GM21390 (cell line): ENCODE data around the gene NPDC1.
A peak's percentile ranks its signal among the peaks of the same experiment; 100 is the strongest.

ENCODE experiments used
- ATAC-seq: cut with Tn5 transposase; IDR thresholded peaks from one replicate; pipeline ENCODE4 v1.9.1; 2021; ENCODE audit not compliant: unreplicated experiment

Gene NPDC1

GRCh38 chr9:137046088-137046787 lies at the start of gene NPDC1:
Gene NPDC1 (minus strand): TSS chr9:137046177. CDS start chr9:137045989, 188 bp downstream.
- no peak for ATAC-seq

- no peak for ATAC-seq
Observed at GRCh38 chr9:137089232-137089947, 43.4 kb upstream of the NPDC1 start.

GRCh38 chr9:137088121-137088520 lies 42.1 kb upstream of the NPDC1 start:
- no peak for ATAC-seq

GRCh38 chr9:137087409-137087925 lies 41.5 kb upstream of the NPDC1 start:
- ATAC-seq: no peak

- ATAC-seq: peak; percentile 75
Observed at GRCh38 chr9:137086531-137087408, 40.8 kb upstream of the NPDC1 start, which contains the start of gene MAN1B1. Gene MAN1B1 (plus strand): TSS chr9:137086985. CDS start chr9:137087000, 15 bp downstream.

- ATAC-seq: peak; percentile 6
Observed at GRCh38 chr9:137085920-137086530, 40.0 kb upstream of the NPDC1 start.

GRCh38 chr9:137084526-137084925 lies 38.5 kb upstream of the NPDC1 start:
- ATAC-seq: no peak

GRCh38 chr9:137083394-137084004 lies 37.5 kb upstream of the NPDC1 start:
- no peak for ATAC-seq

- no peak for ATAC-seq
Observed at GRCh38 chr9:137082925-137083290, 36.9 kb upstream of the NPDC1 start.

GRCh38 chr9:137082222-137082924 lies 36.4 kb upstream of the NPDC1 start:
- ATAC-seq: no peak

GRCh38 chr9:137080260-137081122 lies 34.5 kb upstream of the NPDC1 start:
- no peak for ATAC-seq

GRCh38 chr9:137079401-137079787 lies 33.4 kb upstream of the NPDC1 start:
- ATAC-seq: no peak

- no peak for ATAC-seq
Observed at GRCh38 chr9:137078701-137079400, 32.9 kb upstream of the NPDC1 start.

GRCh38 chr9:137077758-137078693 lies 32.0 kb upstream of the NPDC1 start:
- peak; percentile 10 for ATAC-seq

GRCh38 chr9:137077010-137077747 lies 31.2 kb upstream of the NPDC1 start, which contains the start of gene UAP1L1:
Gene UAP1L1 (plus strand): TSS chr9:137077517. CDS start chr9:137077533, 16 bp downstream.
- peak; percentile 51 for ATAC-seq

- ATAC-seq: no peak
Observed at GRCh38 chr9:137076636-137077009, 30.6 kb upstream of the NPDC1 start.
